ENCODE results near the gene CCDC183.
"Not testable (repeated sequence)": the region's sequence is repeated elsewhere in the genome, so short reads cannot be mapped to it uniquely, and the experiment has no call there.

Gene CCDC183

GRCh38 chr9:136799854-136800657 is 3.9 kb downstream of the CCDC183 start:
- peak; percentile 81 for DNase-seq (ENCODE audit: low read depth, low spot score)

- DNase-seq (ENCODE audit: low read depth, low spot score): no peak
Observed at GRCh38 chr9:136802321-136802720, 6.2 kb downstream of the CCDC183 start.

- DNase-seq (ENCODE audit: low read depth, low spot score): not testable (repeated sequence)
Observed at GRCh38 chr9:136803009-136803550, 6.9 kb downstream of the CCDC183 start.

GRCh38 chr9:136803551-136804508 is 7.7 kb downstream of the CCDC183 start:
- DNase-seq (ENCODE audit: low read depth, low spot score): no peak

- DNase-seq (ENCODE audit: low read depth, low spot score): no peak
Observed at GRCh38 chr9:136804509-136805206, 8.5 kb downstream of the CCDC183 start.

- DNase-seq (ENCODE audit: low read depth, low spot score): no peak
Observed at GRCh38 chr9:136805207-136805740, 9.1 kb downstream of the CCDC183 start.

- no peak for DNase-seq (ENCODE audit: low read depth, low spot score)
Observed at GRCh38 chr9:136806067-136806466, 9.9 kb downstream of the CCDC183 start.

GRCh38 chr9:136806631-136807201 is 10.6 kb downstream of the CCDC183 start:
- DNase-seq (ENCODE audit: low read depth, low spot score): no peak

- peak; percentile 94 for DNase-seq (ENCODE audit: low read depth, low spot score)
Observed at GRCh38 chr9:136807281-136808074, 11.3 kb downstream of the CCDC183 start, which contains the start of gene RABL6. TSS of gene RABL6 (plus strand) at chr9:136807948. CDS start at chr9:136808197, 249 bp downstream.

GRCh38 chr9:136808075-136808805 is 12.1 kb downstream of the CCDC183 start:
- no peak for DNase-seq (ENCODE audit: low read depth, low spot score)

GRCh38 chr9:136808806-136809158 is 12.6 kb downstream of the CCDC183 start:
- DNase-seq (ENCODE audit: low read depth, low spot score): peak; percentile 42

GRCh38 chr9:136814725-136815421 is 18.7 kb downstream of the CCDC183 start:
- no peak for DNase-seq (ENCODE audit: low read depth, low spot score)

GRCh38 chr9:136815422-136815782 is 19.3 kb downstream of the CCDC183 start:
- DNase-seq (ENCODE audit: low read depth, low spot score): no peak

GRCh38 chr9:136820971-136821825 is 25.1 kb downstream of the CCDC183 start:
- DNase-seq (ENCODE audit: low read depth, low spot score): peak; percentile 82

- no peak for DNase-seq (ENCODE audit: low read depth, low spot score)
Observed at GRCh38 chr9:136821826-136822544, 25.8 kb downstream of the CCDC183 start.

- no peak for DNase-seq (ENCODE audit: low read depth, low spot score)
Observed at GRCh38 chr9:136823136-136824046, 27.3 kb downstream of the CCDC183 start.

Data from astrocyte of the hippocampus (primary cell).